Natural killer cell (primary cell): ENCODE results near the gene GTF2H4. TPM values are rescaled to one million over a fixed set of nuclear protein-coding genes. Genes with fewer than 3 reads are reported as not detected.
"Not testable (repeated sequence)": the region's sequence is repeated elsewhere in the genome, so short reads cannot be mapped to it uniquely, and the experiment has no call there.

Experiments
- ATAC-seq, 3 donors: fragments of 150-1000 bp in 2 of 3; fragments of 200-7000 bp in 1 of 3; cut with Tn5 transposase; 1 replicate in 1 of 3; 2 replicates in 2 of 3; pipeline ENCODE4 v1.10.0; 2021; ENCODE audit warnings: mild to moderate bottlenecking in 2 of 3, moderate library complexity in 2 of 3
- DNase-seq, 2 donors: peaks; one replicate each; pipeline versions ENCODE4 v3.0.0 to v3.0.0-alpha.2; 2013 to 2021; ENCODE audit warnings: mixed read lengths in 1 of 2
- H3K27ac ChIP-seq: one replicate; pipeline ENCODE4 v1.5.1; 2013; ENCODE audit warnings: mild to moderate bottlenecking, low read length
- H3K27me3 ChIP-seq: one replicate; pipeline ENCODE4 v1.6.1; 2013; ENCODE audit warnings: low read length; ENCODE audit not compliant: control insufficient read depth, insufficient read depth
- H3K36me3 ChIP-seq: one replicate; pipeline ENCODE4 v1.6.1; 2013; ENCODE audit warnings: low read length; ENCODE audit not compliant: control insufficient read depth, insufficient read depth
- H3K4me1 ChIP-seq: one replicate; pipeline ENCODE4 v1.6.1; 2013; ENCODE audit warnings: low read length; ENCODE audit not compliant: control insufficient read depth, insufficient read depth
- H3K4me3 ChIP-seq: one replicate; pipeline ENCODE4 v1.5.1; 2013; ENCODE audit warnings: low read length
- H3K9me3 ChIP-seq: one replicate; pipeline ENCODE4 v1.6.1; 2013; ENCODE audit warnings: low read length; ENCODE audit not compliant: control insufficient read depth, insufficient read depth
- H3K27ac Mint-ChIP-seq, 2 donors: one replicate each; pipeline ENCODE4 v1.8.0; 2022; ENCODE audit warnings: mild to moderate bottlenecking in 2 of 2, mixed read lengths in 2 of 2, moderate library complexity in 1 of 2
- H3K27me3 Mint-ChIP-seq, 2 donors: one replicate each; pipeline ENCODE4 v1.8.0; 2022; ENCODE audit warnings: low read depth in 2 of 2, mixed read lengths in 2 of 2
- H3K36me3 Mint-ChIP-seq: one replicate; pipeline ENCODE4 v1.8.0; 2022; ENCODE audit warnings: mixed read lengths
- H3K4me1 Mint-ChIP-seq, 2 donors: one replicate each; pipeline ENCODE4 v1.8.0; 2022; ENCODE audit warnings: mixed read lengths in 2 of 2
- H3K4me3 Mint-ChIP-seq: one replicate; pipeline ENCODE4 v1.8.0; 2022; ENCODE audit warnings: mild to moderate bottlenecking, moderate library complexity, mixed read lengths
- H3K9me3 Mint-ChIP-seq, 2 donors: one replicate each; pipeline ENCODE4 v1.8.0; 2022; ENCODE audit warnings: mixed read lengths in 2 of 2
- CTCF ChIP-seq: fragments of 200-600 bp; IDR thresholded peaks from one replicate; pipeline ENCODE4 v1.8.0; 2022; ENCODE audit warnings: antibody characterized with exemption
- WGBS: methylation state at CpG from one replicate; pipeline ENCODE4 v1.1.7; 2013; ENCODE audit warnings: missing lambda C conversion rate; ENCODE audit not compliant: insufficient coverage; 5-methylcytosine and 5-hydroxymethylcytosine counted together
- intact Hi-C: fragments of 100-400 bp; cut with micrococcal nuclease; formaldehyde crosslinking; loops from one replicate; pipeline ENCODE4 v1.14.2; 2022
- total RNA-seq, 4 donors: library from RNA; stranded (reverse); fragments of 120-200 nt in 1 of 4; gene quantifications; one replicate each; pipeline versions ENCODE4 v1.2.3 to v1.2.4, GENCODE V29; 2013 to 2022

Gene GTF2H4
- total RNA-seq, 3 donors from 2014 or later (not counting 1 experiment from before 2014, with no cell fraction given) = 13.5 to 17.9 (median 15.7) TPM

- no peak for ATAC-seq
- Histone ChIP-seq H3K27me3 (no peaks in the 10 kb centered on the region), H3K4me1 (peaks cover 14% of the 10 kb centered on the region), H3K9me3 (no peaks in the 10 kb centered on the region), H3K27ac (no peak overlapping the region), H3K36me3 (peaks cover 41% of the 10 kb centered on the region), H3K4me3 (no peak overlapping the region)
- Mint-ChIP-seq H3K36me3 (peaks cover 6% of the 10 kb centered on the region), H3K27me3 (no peaks in the 10 kb centered on the region), H3K27ac (no peak overlapping the region), H3K4me3 (no peak overlapping the region), H3K4me1 (peaks cover 16 to 33% of the 10 kb centered on the region in 2 donors), H3K9me3 (no peaks in the 10 kb centered on the region)
- TF ChIP-seq CTCF = no peak
- no peak for DNase-seq
- WGBS = 94% methylated on average over 8 of the region's 8 CpGs
- intact Hi-C loops = loop anchor here (10.0 kb wide), 1 partner anchor 167 kb away; no protein-coding TSS in a partner anchor
These were observed 9.5 kb downstream of the GTF2H4 start for GRCh38 chr6:30917487-30917886.

DNA sequence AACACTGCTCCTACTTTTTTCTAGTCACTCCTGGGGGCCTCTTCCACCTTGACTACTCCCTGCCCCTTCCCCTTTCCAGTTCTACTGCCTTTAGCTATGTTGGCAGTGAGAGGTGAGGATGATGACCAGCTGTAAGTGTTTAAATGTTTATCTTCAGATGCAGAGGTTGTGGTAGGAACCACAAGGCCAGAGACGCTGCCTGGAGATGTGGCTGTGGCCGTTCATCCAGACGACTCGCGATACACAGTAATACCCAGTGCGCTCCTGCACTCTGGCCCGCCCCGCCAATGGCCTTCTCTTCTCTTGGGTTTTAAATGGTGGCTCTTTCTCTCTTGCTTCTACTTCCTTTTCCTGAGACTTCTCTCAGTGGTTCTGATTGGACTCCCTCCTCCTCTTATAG is 10.7 kb downstream of the GTF2H4 start:
- Mint-ChIP-seq H3K27me3 (no peaks in the 10 kb centered on the region), H3K9me3 (no peaks in the 10 kb centered on the region), H3K4me3 (no peak overlapping the region), H3K36me3 (peaks cover 6% of the 10 kb centered on the region), H3K4me1 (peaks cover 16 to 26% of the 10 kb centered on the region in 2 donors), H3K27ac (no peak overlapping the region)
- Histone ChIP-seq H3K27me3 (no peaks in the 10 kb centered on the region), H3K27ac (no peak overlapping the region), H3K4me3 (no peak overlapping the region), H3K4me1 (peaks cover 11% of the 10 kb centered on the region), H3K36me3 (peaks cover 52% of the 10 kb centered on the region), H3K9me3 (no peaks in the 10 kb centered on the region)
- intact Hi-C loops = loop anchor here (10.0 kb wide), 1 partner anchor 166 kb away; no protein-coding TSS in a partner anchor
- 66% methylated on average over 8 of the region's 8 CpGs for WGBS
- ATAC-seq (no peak), DNase-seq (no peak)
- no peak for TF ChIP-seq CTCF

- H3K36me3 ChIP-seq = peaks cover 64% of the 10 kb centered on the region
These were observed 14.4 kb downstream of the GTF2H4 start for GRCh38 chr6:30922447-30922852.

GRCh38 chr6:30924040-30924627 is 16.1 kb downstream of the GTF2H4 start:
- H3K27me3 Mint-ChIP-seq, H3K27me3 ChIP-seq, H3K9me3 Mint-ChIP-seq, H3K4me3 ChIP-seq, H3K4me1 Mint-ChIP-seq, H3K4me1 ChIP-seq, H3K36me3 Mint-ChIP-seq, DNase-seq, H3K9me3 ChIP-seq, ATAC-seq, intact Hi-C loops, H3K4me3 Mint-ChIP-seq, H3K27ac ChIP-seq, H3K27ac Mint-ChIP-seq: not testable (repeated sequence)
- 97% methylated on average over 9 of the region's 9 CpGs for WGBS
- H3K36me3 ChIP-seq = peaks cover 58% of the 10 kb centered on the region

More at GRCh38 chr6:30922447-30922852, 14.4 kb downstream of the GTF2H4 start:
- intact Hi-C loops = no loop called here
- Histone ChIP-seq H3K9me3 (no peaks in the 10 kb centered on the region), H3K27me3 (no peaks in the 10 kb centered on the region), H3K4me3 (no peak overlapping the region), H3K4me1 (no peaks in the 10 kb centered on the region), H3K27ac (no peak overlapping the region)
- Mint-ChIP-seq H3K4me3 (no peak overlapping the region), H3K4me1 (no peaks in the 10 kb centered on the region), H3K36me3 (no peaks in the 10 kb centered on the region), H3K27ac (no peak overlapping the region), H3K27me3 (no peaks in the 10 kb centered on the region), H3K9me3 (no peaks in the 10 kb centered on the region)
- no peak for TF ChIP-seq CTCF
- DNase-seq (no peak), ATAC-seq (no peak)
- WGBS = 92% methylated on average over 7 of the region's 7 CpGs
